Thyroid gland (tissue), 4 donors: ENCODE data around the gene GLI3.

ENCODE experiments used
- CTCF ChIP-seq, 6 experiments: fragments of 200-600 bp in 3 of 6; fragments of 450-650 bp in 3 of 6; sonication (generic) in 3 of 6; IDR thresholded peaks; one replicate each; pipeline ENCODE4 v1.5.1; 2016 to 2019; ENCODE audit warnings: antibody characterized with exemption in 6 of 6, mild to moderate bottlenecking in 2 of 6, inconsistent platforms in 1 of 6, moderate library complexity in 1 of 6
- POLR2A ChIP-seq, 2 donors: fragments of 450-650 bp; IDR thresholded peaks; one replicate each; pipeline ENCODE4 v1.6.1; 2017; ENCODE audit warnings: antibody characterized with exemption in 2 of 2, mild to moderate bottlenecking in 2 of 2, moderate library complexity in 1 of 2

- TF ChIP-seq CTCF (IDR thresholded peaks at IDR 0.05) (no peak), POLR2A (IDR thresholded peaks at IDR 0.05) (no peak)
Observed at GRCh38 chr7:42183547-42183946, 53.5 kb downstream of the GLI3 start.
